Stimulated activated memory B cell treated with anti-CD40 and anti-IgM and Interleukin-4, amounts not matched to agents 10 μg/mL and 1 μg/mL and 100 μg/mL, for 72 hours (primary cell): ENCODE results near the gene FBLN1.
"Not testable (repeated sequence)": the region's sequence is repeated elsewhere in the genome, so short reads cannot be mapped to it uniquely, and the experiment has no call there.

Experiments
- ATAC-seq: fragments of 150-1000 bp; cut with Tn5 transposase; 2 replicates; pipeline ENCODE4 v1.10.0; 2021
- H3K27ac Mint-ChIP-seq: one replicate; pipeline ENCODE4 v1.8.0; 2022; ENCODE audit warnings: mild to moderate bottlenecking, mixed read lengths
- H3K27me3 Mint-ChIP-seq: one replicate; pipeline ENCODE4 v1.8.0; 2022; ENCODE audit warnings: mixed read lengths
- H3K36me3 Mint-ChIP-seq: one replicate; pipeline ENCODE4 v1.8.0; 2022; ENCODE audit warnings: mixed read lengths
- H3K4me1 Mint-ChIP-seq: one replicate; pipeline ENCODE4 v1.8.0; 2022; ENCODE audit warnings: mixed read lengths
- H3K4me3 Mint-ChIP-seq: one replicate; pipeline ENCODE4 v1.8.0; 2022; ENCODE audit warnings: mild to moderate bottlenecking, moderate library complexity, mixed read lengths
- H3K9me3 Mint-ChIP-seq: one replicate; pipeline ENCODE4 v1.8.0; 2022; ENCODE audit warnings: mixed read lengths

FBLN1 gene

DNA sequence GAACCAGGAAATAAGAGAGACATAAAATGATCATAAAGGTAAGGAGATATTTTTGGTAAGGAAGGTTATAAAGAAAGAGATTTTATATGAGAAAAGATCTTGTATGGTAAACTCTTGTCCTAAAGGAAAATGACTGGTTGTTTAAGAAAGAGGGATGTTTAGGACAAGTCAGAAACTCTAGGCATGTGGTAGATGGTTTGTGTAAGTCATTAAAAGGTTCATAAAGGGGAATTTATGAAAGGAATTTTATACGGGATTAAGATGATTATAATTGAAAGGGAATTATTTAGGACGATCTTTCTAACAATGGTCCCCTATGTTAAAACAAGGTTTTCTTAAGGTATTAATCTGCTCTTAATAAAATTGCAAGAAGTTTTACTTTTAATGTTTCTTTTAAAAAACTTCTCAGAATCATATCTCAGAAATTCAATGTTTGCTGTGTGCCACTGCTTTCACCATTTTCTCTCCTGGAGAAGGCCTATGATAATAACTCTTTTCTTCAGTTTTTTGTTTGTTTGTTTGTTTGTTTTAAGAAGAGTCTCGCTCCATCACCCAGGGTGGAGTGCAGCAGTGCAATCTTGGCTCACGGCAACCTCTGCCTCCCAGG, 13.8 kb upstream of the FBLN1 start:
- H3K4me1 Mint-ChIP-seq: no peaks in the 10 kb centered on the region
- H3K9me3 Mint-ChIP-seq: peaks cover 8% of the 10 kb centered on the region
- peaks cover 56% of the 10 kb centered on the region for H3K27me3 Mint-ChIP-seq
- H3K4me3 Mint-ChIP-seq: no peak overlapping the region
- no peak for ATAC-seq
- H3K27ac Mint-ChIP-seq: no peak overlapping the region
- no peaks in the 10 kb centered on the region for H3K36me3 Mint-ChIP-seq

DNA sequence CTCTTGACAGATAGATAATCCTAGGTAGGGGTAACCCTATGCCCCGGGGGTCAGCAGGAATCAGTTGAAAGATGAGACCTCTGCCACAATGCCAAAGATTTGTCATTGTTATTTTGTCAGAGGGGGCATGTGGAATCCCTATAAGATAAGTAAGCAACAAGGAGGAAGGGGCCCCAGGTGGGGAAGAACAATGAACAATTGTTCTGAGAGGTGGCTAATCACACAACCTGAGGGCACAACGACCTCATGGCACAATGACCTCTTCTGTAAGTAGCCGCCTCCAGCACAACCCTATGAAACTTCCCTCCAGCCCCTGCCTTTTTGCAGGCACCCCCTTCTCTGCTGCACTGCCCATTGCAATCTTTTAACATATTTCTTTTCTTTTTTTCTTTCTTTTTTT, 11.8 kb upstream of the FBLN1 start:
- Mint-ChIP-seq H3K9me3 (peaks cover 8% of the 10 kb centered on the region), H3K27ac (no peak overlapping the region), H3K36me3 (no peaks in the 10 kb centered on the region), H3K27me3 (peaks cover 59% of the 10 kb centered on the region), H3K4me1 (no peaks in the 10 kb centered on the region), H3K4me3 (no peak overlapping the region)
- no peak for ATAC-seq

DNA sequence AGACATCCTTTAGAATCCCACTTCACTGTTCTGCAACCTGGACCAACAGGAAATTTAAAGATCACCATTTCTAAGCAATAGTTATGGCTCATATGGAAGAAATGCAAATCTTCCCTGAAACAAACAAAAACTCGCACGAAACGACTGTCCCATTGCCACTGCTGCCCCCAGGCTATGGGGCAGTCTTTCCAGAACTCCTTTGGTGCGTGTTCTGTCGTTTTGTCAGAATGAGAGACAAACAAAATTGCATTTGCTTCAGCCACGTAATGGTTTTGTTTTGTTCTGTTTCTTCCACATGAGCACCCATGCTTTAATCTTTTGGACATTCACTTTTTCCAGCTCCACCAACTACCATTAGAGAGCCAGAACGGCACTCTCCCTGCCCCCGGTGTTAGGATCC, 10.8 kb upstream of the FBLN1 start:
- peaks cover 59% of the 10 kb centered on the region for H3K27me3 Mint-ChIP-seq
- H3K4me1 Mint-ChIP-seq: no peaks in the 10 kb centered on the region
- peaks cover 4% of the 10 kb centered on the region for H3K9me3 Mint-ChIP-seq
- ATAC-seq: no peak
- no peak overlapping the region for H3K4me3 Mint-ChIP-seq
- H3K36me3 Mint-ChIP-seq: no peaks in the 10 kb centered on the region
- no peak overlapping the region for H3K27ac Mint-ChIP-seq

DNA sequence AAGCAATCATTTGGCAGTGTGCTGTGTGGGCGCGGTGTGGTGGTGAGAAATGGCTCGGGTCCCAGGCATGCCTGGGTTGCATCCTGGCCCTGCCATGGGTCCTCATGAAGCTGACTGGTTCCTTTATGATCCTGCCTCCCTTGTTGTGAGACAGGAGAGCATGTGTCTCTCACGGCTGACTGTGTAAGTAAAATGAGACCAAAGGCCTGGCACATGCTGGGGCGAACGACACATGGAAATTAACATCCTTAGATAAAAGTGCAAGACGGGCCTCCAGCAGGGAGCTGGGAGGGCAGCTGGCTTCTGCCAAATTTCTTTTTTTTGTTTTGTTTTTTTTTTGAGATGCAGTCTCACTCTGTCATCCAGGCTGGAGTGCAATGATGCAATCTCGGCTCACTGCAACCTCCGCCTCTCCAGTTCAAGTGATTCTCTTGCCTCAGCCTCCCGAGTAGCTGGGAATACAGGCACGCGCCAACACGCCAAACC, 9.4 kb upstream of the FBLN1 start:
- peaks cover 3% of the 10 kb centered on the region for H3K9me3 Mint-ChIP-seq
- no peak for ATAC-seq
- H3K4me3 Mint-ChIP-seq: no peak overlapping the region
- H3K27ac Mint-ChIP-seq: no peak overlapping the region
- peaks cover 71% of the 10 kb centered on the region for H3K27me3 Mint-ChIP-seq
- H3K36me3 Mint-ChIP-seq: no peaks in the 10 kb centered on the region
- H3K4me1 Mint-ChIP-seq: peaks cover 6% of the 10 kb centered on the region

DNA sequence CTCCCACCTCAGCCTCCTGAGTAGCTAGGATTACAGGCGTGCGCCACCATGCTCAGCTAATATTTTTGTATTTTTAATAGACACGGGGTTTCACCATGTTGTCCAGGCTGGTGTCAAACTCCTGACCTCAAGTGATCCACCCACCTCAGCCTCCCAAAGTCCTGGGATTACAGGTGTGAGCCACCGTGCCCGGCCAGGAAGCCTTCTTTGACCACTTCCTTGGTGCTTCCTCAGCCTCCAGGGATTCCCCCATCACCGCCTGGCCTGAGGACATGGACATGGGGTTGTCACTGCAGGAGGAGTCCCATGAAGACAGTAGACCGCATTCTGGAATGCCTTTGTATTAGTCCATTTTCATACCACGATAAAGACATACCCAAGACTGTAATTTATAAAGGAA, 8.4 kb upstream of the FBLN1 start:
- H3K9me3 Mint-ChIP-seq, H3K36me3 Mint-ChIP-seq, ATAC-seq, H3K27ac Mint-ChIP-seq, H3K4me3 Mint-ChIP-seq, H3K4me1 Mint-ChIP-seq: not testable (repeated sequence)
- peaks cover 68% of the 10 kb centered on the region for H3K27me3 Mint-ChIP-seq

DNA sequence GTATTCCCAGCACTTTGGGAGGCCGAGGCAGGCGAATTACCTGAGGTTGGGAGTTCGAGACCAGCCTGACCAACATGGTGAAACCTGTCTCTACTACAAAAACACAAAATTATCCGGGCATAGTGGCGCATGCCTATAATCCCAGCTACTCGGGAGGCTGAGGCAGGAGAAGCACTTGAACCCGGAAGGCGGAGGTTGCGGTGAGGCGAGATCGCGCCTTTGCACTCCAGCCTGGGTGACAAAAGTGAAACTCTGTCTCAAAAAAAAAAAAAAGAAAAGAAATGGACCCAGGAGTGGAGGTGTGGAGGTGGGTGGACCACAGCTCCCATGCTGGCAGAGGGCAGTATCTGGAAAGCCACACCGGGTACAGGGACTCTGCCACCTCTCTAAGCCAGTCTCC, 7.1 kb upstream of the FBLN1 start:
- H3K4me3 Mint-ChIP-seq, H3K27ac Mint-ChIP-seq, H3K9me3 Mint-ChIP-seq, H3K36me3 Mint-ChIP-seq, ATAC-seq, H3K4me1 Mint-ChIP-seq: not testable (repeated sequence)
- peaks cover 68% of the 10 kb centered on the region for H3K27me3 Mint-ChIP-seq

DNA sequence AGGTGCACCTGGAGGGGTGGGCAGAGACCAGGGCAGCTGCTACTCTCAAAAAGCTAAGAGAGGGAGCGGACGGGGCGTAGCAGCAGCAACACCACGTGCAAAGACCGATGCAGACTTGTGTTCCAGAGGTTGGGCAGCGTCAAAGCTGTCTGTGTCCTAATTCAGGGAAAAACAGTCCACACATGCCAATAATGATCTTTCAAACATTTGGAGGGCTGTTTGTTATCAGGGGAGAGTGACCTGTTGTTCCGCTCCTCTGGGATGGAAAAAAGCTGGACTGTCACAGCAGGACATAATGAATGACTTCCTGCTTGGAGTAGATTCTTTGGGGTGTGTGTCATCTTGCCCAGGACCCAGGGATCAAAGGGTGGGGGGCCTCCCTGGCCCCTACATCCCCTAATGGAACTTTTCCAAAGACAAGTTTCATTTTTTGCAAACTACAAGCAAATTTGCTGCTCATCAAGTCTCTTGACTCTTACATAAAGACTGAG, 6.2 kb upstream of the FBLN1 start:
- Mint-ChIP-seq H3K4me1 (peaks cover 10% of the 10 kb centered on the region), H3K27me3 (peaks cover 68% of the 10 kb centered on the region), H3K27ac (no peak overlapping the region), H3K36me3 (no peaks in the 10 kb centered on the region), H3K4me3 (no peak overlapping the region), H3K9me3 (no peaks in the 10 kb centered on the region)
- no peak for ATAC-seq

DNA sequence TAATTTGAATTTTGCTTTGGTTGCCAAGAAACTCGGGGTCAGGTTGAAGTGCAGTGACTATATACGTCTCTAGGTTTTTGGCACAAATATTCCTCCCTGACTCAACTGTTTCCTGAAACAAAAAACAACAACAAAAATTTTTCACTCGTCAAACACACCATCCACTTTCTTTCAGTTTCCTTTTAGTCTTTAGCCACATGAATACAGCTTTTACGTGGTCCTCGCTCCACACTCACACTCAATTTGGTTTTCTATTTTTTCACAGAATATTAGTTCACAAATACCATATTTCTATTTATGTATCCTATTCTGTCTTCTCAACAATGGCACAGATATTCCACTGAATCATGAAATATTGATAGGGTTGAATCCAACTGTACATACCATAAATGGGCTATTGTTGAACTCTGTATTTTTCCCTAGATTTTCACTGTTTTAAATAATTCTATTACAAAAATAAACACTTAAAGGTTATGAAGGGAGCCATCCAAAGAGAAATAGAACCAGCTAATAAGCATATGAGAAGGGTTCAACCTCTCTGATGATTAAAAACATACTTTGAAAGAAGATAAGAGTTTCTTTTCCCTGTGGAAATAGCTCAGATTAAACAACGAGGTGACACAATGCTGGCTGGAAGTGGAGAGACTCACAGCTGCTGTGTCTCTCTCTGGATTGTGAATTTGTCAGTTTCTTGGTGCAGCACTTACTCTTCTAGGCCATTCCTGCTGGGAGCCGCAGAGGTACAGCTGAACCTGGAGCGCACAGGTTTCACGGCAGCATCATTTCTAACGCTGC, 5.1 kb upstream of the FBLN1 start:
- no peak overlapping the region for H3K27ac Mint-ChIP-seq
- peaks cover 10% of the 10 kb centered on the region for H3K4me1 Mint-ChIP-seq
- H3K4me3 Mint-ChIP-seq: no peak overlapping the region
- H3K36me3 Mint-ChIP-seq: no peaks in the 10 kb centered on the region
- no peaks in the 10 kb centered on the region for H3K9me3 Mint-ChIP-seq
- H3K27me3 Mint-ChIP-seq: peaks cover 65% of the 10 kb centered on the region
- no peak for ATAC-seq

DNA sequence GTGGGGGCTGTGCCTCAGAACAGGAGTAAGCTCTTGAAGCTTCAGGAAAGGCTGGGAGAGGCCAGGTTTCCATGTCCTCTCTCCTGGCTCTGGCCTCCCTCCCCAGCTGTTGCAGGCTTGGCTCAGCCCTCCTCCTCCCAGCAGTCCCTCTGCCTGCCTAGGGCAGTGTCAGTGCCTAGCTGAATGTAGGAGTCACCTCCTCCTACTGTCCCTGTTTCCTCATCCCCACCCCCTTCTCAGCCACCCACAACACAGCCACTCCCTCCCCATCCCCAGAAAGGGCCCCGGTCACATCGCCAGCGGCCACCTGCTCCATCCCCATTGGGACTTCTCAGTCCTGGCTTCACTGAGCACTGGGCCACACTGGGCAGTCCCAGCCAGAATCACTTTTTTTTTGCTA, 2.9 kb upstream of the FBLN1 start:
- Mint-ChIP-seq H3K9me3 (no peaks in the 10 kb centered on the region), H3K4me1 (peaks cover 22% of the 10 kb centered on the region), H3K36me3 (no peaks in the 10 kb centered on the region), H3K27ac (no peak overlapping the region), H3K4me3 (no peak overlapping the region), H3K27me3 (peaks cover 59% of the 10 kb centered on the region)
- peak; percentile 4 for ATAC-seq

DNA sequence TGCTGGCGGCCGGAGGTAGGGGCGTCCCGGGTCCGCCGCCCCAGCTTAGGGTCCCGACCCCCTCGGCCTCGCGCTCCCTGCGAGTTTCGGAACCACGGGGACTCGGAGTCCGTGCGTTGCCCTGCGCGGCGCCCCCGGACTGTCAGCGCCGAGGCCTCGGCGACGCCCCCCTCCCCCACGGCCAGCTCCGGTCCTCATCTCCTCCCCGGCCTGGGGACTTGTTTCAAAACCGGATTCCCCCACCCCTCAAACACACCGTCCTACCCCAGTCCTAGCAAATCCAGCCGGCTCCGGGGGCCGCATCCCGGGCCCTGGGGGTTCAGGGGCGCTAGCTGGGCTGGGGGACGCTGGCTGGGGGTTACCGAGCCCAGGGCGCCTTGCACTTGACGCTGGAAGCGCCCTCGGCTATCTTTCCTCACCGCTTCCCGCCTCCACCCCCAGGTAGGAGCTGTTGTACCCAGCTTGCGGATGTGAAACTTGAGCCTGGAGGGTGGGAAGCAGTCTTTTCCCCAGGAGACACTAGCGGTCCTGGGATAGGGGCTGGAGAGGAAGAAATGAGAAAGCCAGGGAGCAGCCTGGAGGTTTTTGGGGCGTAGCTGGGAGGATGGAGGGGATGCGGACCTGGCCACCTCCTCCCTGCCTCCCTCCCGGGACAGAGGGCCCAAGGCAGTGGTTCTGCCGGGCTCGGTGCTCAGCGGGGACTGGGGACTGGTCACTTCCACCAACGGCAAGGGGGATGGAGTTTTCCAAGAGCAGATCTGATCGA, 550 bp downstream of the FBLN1 start:
- peaks cover 75% of the 10 kb centered on the region for H3K27me3 Mint-ChIP-seq
- H3K4me1 Mint-ChIP-seq: peaks cover 17% of the 10 kb centered on the region
- H3K9me3 Mint-ChIP-seq: no peaks in the 10 kb centered on the region
- H3K36me3 Mint-ChIP-seq: no peaks in the 10 kb centered on the region
- ATAC-seq: no peak
- H3K4me3 Mint-ChIP-seq: no peak overlapping the region
- no peak overlapping the region for H3K27ac Mint-ChIP-seq

DNA sequence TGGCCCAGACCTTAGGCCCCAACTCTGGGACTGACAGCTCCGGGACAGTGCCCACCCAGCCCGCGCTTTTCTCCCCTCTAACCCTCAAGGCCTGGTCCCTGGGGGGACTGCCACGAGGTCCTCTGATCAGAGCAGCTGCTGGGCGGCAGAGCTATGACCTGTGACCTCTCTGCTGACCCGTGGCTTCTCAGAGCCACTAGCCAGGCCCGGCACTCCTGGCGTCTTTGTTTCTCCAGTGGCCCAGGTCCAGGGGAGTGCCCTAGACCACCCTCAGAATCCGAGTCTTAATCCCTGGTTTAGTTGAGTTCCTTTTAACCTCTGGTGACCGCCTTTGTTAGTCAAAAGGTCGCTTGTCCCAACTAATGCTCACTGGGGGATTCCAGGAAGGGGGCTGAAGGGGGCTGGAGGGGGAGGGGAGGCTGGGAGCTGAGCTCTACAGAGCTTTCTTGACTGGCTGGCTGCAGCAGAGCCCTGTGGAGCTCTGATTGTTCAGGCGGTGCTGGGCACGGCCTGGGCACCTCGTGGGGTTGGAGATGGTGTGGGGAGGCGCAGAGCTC, 1.2 kb downstream of the FBLN1 start:
- Mint-ChIP-seq H3K9me3 (no peaks in the 10 kb centered on the region), H3K4me3 (no peak overlapping the region), H3K27me3 (peaks cover 82% of the 10 kb centered on the region), H3K36me3 (no peaks in the 10 kb centered on the region), H3K27ac (no peak overlapping the region), H3K4me1 (peaks cover 17% of the 10 kb centered on the region)
- no peak for ATAC-seq

DNA sequence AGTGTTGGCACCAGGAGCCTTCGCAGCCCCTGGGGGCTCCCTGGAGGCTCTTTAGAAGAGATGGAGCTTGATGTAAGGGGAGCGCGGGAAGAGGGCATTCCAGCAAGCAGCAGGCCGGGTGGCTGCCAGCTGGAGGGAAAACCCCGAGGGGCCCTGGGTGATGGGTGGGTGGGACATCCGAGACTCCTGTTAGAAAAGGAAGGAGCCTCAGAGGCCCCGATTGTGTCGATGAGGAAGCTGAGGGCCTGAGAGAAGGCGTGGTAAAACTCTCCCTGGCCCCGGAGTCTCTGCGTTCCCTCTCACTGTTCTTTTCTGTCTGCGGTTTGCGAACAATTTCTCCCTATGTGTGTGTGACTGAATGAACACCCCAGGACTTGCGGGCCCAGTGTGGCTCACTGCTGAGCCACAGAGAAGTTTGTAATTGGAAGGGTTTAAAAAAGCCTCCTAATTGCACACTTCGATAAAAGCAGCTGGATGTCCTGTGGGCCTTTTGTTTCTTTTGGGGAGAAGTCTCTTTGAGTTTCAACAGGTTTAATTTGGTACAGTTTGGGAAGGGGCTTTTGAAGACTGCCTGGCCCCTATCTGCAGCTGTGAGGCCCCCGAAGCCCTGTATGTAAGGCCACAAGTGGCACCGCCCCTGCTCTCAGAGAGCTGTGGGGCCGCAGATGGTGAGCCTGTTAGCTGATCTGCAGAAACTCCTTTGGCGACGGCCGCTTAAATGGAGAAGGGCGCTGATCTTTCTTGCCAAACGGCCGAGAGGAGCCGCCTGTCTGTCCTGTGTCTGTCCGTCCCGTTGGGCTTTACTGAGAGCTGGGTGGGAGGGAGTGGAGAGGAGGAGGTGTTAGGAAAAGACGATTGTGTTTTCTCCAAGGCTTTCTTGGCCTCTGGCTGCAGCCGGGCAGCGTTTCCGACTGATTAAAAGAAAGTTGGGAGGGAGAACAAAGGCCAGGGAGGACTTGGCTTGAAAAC, 2.0 kb downstream of the FBLN1 start:
- ATAC-seq: peak; percentile 3
- H3K27me3 Mint-ChIP-seq: peaks cover 85% of the 10 kb centered on the region
- H3K9me3 Mint-ChIP-seq: no peaks in the 10 kb centered on the region
- no peaks in the 10 kb centered on the region for H3K36me3 Mint-ChIP-seq
- no peak overlapping the region for H3K4me3 Mint-ChIP-seq
- H3K4me1 Mint-ChIP-seq: peaks cover 17% of the 10 kb centered on the region
- no peak overlapping the region for H3K27ac Mint-ChIP-seq

DNA sequence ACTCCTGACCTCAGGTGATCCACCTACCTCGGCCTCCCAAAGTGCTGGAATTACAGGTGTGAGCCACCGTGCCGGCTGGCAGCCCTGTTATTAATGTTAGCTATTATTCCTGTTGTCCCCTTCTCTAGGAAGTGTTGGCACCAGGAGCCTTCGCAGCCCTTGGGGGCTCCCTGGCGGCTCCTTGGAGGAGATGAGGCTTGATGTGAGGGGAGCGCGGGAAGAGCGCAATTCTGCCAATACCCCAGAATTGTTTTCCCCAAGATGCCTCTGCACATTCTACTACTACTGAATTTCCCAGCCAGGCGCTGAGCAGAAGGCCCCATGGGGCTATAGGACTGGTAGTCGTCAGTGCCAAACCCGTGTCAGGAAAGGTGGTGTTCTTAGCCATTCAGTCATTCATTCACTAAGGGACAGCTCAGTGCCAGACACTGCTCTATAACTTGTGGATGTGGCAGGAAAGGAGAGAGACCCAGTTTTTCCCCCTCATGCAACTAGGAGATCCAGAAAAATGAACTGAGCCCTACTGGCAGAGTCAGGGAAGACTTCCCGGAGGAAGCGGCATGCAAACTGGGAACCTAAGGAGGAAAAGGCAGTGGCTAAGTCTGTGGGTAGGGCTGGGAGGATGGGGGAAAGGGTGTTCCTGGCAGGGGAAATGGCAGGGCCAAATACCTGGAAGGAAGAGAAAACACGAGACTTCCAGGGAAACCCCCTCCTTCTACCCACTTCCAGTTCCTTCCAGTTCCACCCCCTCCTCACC, 3.5 kb downstream of the FBLN1 start:
- Mint-ChIP-seq H3K27me3 (peaks cover 77% of the 10 kb centered on the region), H3K9me3 (no peaks in the 10 kb centered on the region), H3K4me1 (peaks cover 12% of the 10 kb centered on the region), H3K27ac (no peak overlapping the region), H3K4me3 (no peak overlapping the region), H3K36me3 (no peaks in the 10 kb centered on the region)
- no peak for ATAC-seq
